ENCODE measurements around the gene DLGAP3. TPM values are rescaled to one million over a fixed set of nuclear protein-coding genes. Genes with fewer than 3 reads are reported as not detected.

The DLGAP3 gene
- polyA plus RNA-seq, 4 donors: 0.18 to 0.39 (median 0.27) TPM; not detected in 1

DNA sequence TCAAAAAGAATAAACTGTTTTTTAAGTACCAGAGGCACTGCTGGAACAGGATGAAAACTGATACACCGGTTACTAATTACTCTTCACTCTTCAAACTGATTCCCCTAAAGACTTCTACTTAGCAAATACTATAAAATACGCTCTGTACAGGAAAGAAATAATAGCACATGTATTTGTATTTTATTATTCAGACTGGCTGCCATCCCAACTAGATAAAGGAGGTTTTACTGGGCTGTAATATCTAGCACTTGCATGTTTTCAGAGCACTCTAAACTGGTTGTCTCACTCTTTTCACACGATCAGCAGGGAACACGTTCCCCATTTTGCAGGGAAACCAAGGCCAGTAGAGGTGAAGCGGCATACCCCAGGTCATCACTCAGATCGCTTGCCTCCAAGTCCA lies 79.1 kb downstream of the DLGAP3 start:
- Histone ChIP-seq H3K4me1 (ENCODE audit: control insufficient read depth in 3 of 3, insufficient read depth in 2 of 3, low read depth in 1 of 3, low read length in 2 of 3) (peaks cover 0 to 6% (median 0%) of the 10 kb centered on the region in 3 donors), H3K4me3 (ENCODE audit: low read depth in 1 of 3, low read length in 3 of 3) (no peak overlapping the region), H3K27ac (ENCODE audit: low read depth in 1 of 3, low read length in 2 of 3) (no peak overlapping the region), H3K36me3 (ENCODE audit: control insufficient read depth in 3 of 3, insufficient read depth in 2 of 3, low read depth in 1 of 3, low read length in 3 of 3) (peaks cover 8 to 37% (median 9%) of the 10 kb centered on the region in 3 donors), H3K9me3 (ENCODE audit: control insufficient read depth in 2 of 2, insufficient read depth in 1 of 2, low read depth in 1 of 2, low read length in 1 of 2) (no peaks in the 10 kb centered on the region), H3K27me3 (ENCODE audit: control insufficient read depth in 3 of 3, insufficient read depth in 3 of 3, low read length in 3 of 3) (no peaks in the 10 kb centered on the region)
- FAIRE-seq (no peak), DNase-seq (no peak)
- WGBS, 3 donors: 32 to 73% (median 62%) methylated on average over 6 of the region's 6 CpGs

DNA sequence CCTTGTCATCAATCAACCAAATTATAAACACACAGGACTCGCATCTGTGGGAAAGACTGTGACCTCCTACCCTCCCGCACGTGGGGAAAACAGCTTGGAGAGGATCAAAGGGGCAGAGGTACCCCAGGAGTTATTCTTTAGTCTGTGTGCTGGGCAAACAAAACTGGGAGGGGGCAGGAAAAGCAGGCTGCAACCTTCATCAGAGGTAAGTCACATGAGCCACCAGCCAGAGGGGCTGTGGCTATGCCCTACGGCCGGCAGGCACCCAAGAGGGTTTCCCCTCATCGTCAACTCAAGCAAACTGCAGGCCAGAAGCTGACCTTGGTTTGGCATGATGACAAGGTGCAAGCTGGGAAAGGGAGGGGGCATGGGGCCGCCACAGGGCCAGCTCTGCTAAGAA lies 82.4 kb downstream of the DLGAP3 start:
- Histone ChIP-seq H3K9me3 (ENCODE audit: control insufficient read depth in 2 of 2, insufficient read depth in 1 of 2, low read depth in 1 of 2, low read length in 1 of 2) (no peaks in the 10 kb centered on the region), H3K36me3 (ENCODE audit: control insufficient read depth in 3 of 3, insufficient read depth in 2 of 3, low read depth in 1 of 3, low read length in 3 of 3) (peaks cover 0 to 20% (median 1%) of the 10 kb centered on the region in 3 donors), H3K4me1 (ENCODE audit: control insufficient read depth in 3 of 3, insufficient read depth in 2 of 3, low read depth in 1 of 3, low read length in 2 of 3) (peaks cover 0 to 24% (median 0%) of the 10 kb centered on the region in 3 donors), H3K4me3 (ENCODE audit: low read depth in 1 of 3, low read length in 3 of 3) (no peak overlapping the region), H3K27ac (ENCODE audit: low read depth in 1 of 3, low read length in 2 of 3) (no peak overlapping the region), H3K27me3 (ENCODE audit: control insufficient read depth in 3 of 3, insufficient read depth in 3 of 3, low read length in 3 of 3) (no peaks in the 10 kb centered on the region)
- FAIRE-seq (no peak), DNase-seq (no peak)
- 81 to 82% (median 81%) methylated on average over 7 of the region's 7 CpGs for WGBS, 3 donors

DNA sequence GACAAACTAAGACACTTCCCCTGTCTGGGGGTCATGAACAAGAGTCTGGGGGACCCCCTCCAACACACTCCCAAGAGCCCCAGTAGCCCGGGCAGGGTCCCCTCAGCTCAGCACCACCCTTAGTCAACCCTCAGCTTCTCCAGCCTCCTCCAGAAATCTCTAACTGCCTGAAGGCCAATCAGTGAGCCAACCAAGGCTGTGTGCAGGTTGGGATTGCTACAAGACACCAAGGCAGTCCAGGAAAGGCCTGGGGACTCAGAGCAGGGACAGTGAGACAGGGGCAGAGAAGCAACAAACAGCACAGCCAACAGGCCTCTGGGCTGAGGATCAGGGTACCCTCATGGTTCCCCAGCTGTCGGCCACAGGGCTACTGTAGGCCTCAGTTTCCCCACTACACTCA lies 83.2 kb downstream of the DLGAP3 start:
- no peak for DNase-seq
- H3K36me3 ChIP-seq (ENCODE audit: control insufficient read depth in 3 of 3, insufficient read depth in 2 of 3, low read depth in 1 of 3, low read length in 3 of 3): peaks cover 0 to 14% (median under 1%) of the 10 kb centered on the region in 3 donors
- no peak overlapping the region for H3K27ac ChIP-seq (ENCODE audit: low read depth in 1 of 3, low read length in 2 of 3)
- no peak overlapping the region for H3K4me3 ChIP-seq (ENCODE audit: low read depth in 1 of 3, low read length in 3 of 3)
- no peaks in the 10 kb centered on the region for H3K27me3 ChIP-seq (ENCODE audit: control insufficient read depth in 3 of 3, insufficient read depth in 3 of 3, low read length in 3 of 3)
- 94 to 97% (median 95%) methylated on average over 2 of the region's 2 CpGs for WGBS, 3 donors
- no peaks in the 10 kb centered on the region for H3K9me3 ChIP-seq (ENCODE audit: control insufficient read depth in 2 of 2, insufficient read depth in 1 of 2, low read depth in 1 of 2, low read length in 1 of 2)
- H3K4me1 ChIP-seq (ENCODE audit: control insufficient read depth in 3 of 3, insufficient read depth in 2 of 3, low read depth in 1 of 3, low read length in 2 of 3): peaks cover 0 to 31% (median 0%) of the 10 kb centered on the region in 3 donors
- no peak for FAIRE-seq

DNA sequence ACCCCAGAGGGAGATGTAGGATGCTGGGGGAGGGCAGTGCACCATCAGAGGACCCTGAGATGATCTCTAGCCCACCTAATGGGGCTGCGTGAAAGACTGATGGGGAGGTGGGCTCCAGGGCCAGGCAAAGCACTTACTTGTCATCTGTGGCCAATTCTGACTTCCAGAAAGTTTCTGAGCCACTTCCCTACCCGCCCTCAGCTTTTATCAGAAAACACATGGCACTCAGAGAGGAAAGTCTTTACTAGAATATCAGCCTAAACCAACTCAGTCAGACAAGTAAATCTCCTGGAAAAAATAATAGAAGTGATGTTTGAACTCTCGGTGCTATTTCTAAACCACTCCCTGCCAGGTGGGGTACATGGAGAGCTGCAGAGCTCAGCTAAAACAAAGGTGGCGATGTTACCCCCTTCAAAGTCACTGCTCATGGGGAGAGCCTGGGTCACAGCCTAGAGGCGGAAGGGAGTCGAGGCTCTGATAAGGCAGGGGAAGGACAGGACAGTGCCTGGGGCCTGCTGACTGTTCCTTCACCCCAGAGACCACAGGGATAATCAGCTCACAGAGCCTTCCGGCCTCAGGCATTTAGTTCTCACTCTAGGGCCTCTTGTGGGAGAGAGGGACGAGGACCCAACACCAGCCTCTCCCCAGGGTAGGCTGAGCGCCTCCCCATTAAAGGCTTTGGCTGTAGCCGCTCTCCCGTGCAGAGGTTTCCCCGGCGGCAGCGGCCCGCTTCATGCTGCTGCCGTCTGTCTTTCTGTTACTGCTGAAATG lies 84.1 kb downstream of the DLGAP3 start:
- Histone ChIP-seq H3K27ac (ENCODE audit: low read depth in 1 of 3, low read length in 2 of 3) (no peak overlapping the region), H3K27me3 (ENCODE audit: control insufficient read depth in 3 of 3, insufficient read depth in 3 of 3, low read length in 3 of 3) (no peaks in the 10 kb centered on the region), H3K9me3 (ENCODE audit: control insufficient read depth in 2 of 2, insufficient read depth in 1 of 2, low read depth in 1 of 2, low read length in 1 of 2) (no peaks in the 10 kb centered on the region), H3K4me1 (ENCODE audit: control insufficient read depth in 3 of 3, insufficient read depth in 2 of 3, low read depth in 1 of 3, low read length in 2 of 3) (peaks cover 0 to 31% (median 0%) of the 10 kb centered on the region in 3 donors), H3K36me3 (ENCODE audit: control insufficient read depth in 3 of 3, insufficient read depth in 2 of 3, low read depth in 1 of 3, low read length in 3 of 3) (peaks cover 0 to 10% (median 0%) of the 10 kb centered on the region in 3 donors), H3K4me3 (ENCODE audit: low read depth in 1 of 3, low read length in 3 of 3) (no peak overlapping the region)
- 81 to 89% (median 89%) methylated on average over 16 of the region's 16 CpGs for WGBS, 3 donors
- DNase-seq (no peak), FAIRE-seq (no peak)

DNA sequence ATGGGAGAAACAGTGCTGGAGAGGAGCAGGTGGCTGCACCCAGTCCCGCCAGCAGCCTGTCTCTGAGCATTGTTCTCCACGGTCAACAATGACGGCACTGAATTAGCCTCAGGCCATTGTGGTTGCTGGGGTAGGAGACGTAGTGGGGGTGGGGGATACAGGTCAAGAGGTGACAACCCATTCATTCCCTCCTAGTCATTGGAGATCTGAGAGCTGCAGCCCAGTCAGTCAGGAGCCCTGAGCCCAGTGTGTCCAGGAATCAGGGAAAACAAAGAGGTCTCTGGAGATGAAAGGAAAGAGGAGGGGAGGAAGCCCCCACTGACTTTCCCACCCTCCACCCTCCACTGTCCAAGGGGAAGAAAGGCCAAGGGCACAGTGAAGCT lies 85.2 kb downstream of the DLGAP3 start:
- Histone ChIP-seq H3K4me3 (ENCODE audit: low read depth in 1 of 3, low read length in 3 of 3) (no peak overlapping the region), H3K27ac (ENCODE audit: low read depth in 1 of 3, low read length in 2 of 3) (no peak overlapping the region), H3K27me3 (ENCODE audit: control insufficient read depth in 3 of 3, insufficient read depth in 3 of 3, low read length in 3 of 3) (no peaks in the 10 kb centered on the region), H3K4me1 (ENCODE audit: control insufficient read depth in 3 of 3, insufficient read depth in 2 of 3, low read depth in 1 of 3, low read length in 2 of 3) (peaks cover 0 to 31% (median 0%) of the 10 kb centered on the region in 3 donors), H3K9me3 (ENCODE audit: control insufficient read depth in 2 of 2, insufficient read depth in 1 of 2, low read depth in 1 of 2, low read length in 1 of 2) (no peaks in the 10 kb centered on the region), H3K36me3 (ENCODE audit: control insufficient read depth in 3 of 3, insufficient read depth in 2 of 3, low read depth in 1 of 3, low read length in 3 of 3) (peaks cover 0 to 14% (median 0%) of the 10 kb centered on the region in 3 donors)
- 74 to 91% (median 80%) methylated on average over 4 of the region's 4 CpGs for WGBS, 3 donors
- FAIRE-seq: no peak
- DNase-seq: no peak

DNA sequence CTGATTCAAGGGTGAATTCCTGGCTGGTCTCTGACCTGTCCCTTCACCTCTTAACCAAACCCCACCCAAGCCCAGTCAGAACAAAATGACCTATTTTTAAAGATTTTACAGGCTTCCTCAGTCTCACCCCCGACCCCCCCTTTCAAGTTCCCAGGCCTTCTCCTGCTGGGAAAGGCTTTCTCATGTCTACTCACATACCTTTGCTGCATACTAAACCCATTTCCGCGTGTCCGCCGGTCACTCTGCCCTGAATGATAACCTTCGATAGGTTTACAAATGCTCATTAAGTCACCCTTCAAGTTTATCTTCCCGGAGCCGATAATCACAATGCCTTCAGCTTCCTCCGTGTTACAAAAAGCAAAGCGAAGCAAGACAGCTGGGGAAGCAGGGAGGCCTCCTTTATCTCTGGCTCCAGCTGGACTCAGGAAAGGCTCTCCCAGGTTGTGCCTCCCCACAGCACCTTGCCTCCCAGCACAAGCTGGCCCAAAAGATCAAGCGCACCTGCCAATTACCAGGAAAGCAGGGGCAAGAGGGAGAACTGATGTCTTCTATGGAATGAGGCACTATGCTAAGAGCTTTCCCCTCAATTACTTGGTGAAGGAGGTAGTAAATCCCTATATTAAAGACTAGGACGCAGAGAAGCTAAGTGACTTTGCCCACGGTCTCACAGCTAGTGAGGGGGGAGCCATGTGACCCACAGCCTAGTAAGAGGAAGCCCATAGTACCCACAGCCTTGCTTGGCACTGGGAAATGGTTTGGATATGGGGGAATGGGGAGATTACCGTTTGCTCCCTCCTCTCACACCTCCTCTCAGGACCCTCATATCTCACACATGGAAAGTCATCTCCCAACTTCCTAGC lies 85.8 kb downstream of the DLGAP3 start:
- H3K4me1 ChIP-seq (ENCODE audit: control insufficient read depth in 3 of 3, insufficient read depth in 2 of 3, low read depth in 1 of 3, low read length in 2 of 3): peaks cover 0 to 31% (median 0%) of the 10 kb centered on the region in 3 donors
- FAIRE-seq: no peak
- peak overlapping the region in 1 of 3 donors; percentile 32 for H3K27ac ChIP-seq (ENCODE audit: low read depth in 1 of 3, low read length in 2 of 3)
- no peaks in the 10 kb centered on the region for H3K27me3 ChIP-seq (ENCODE audit: control insufficient read depth in 3 of 3, insufficient read depth in 3 of 3, low read length in 3 of 3)
- no peak for DNase-seq
- H3K36me3 ChIP-seq (ENCODE audit: control insufficient read depth in 3 of 3, insufficient read depth in 2 of 3, low read depth in 1 of 3, low read length in 3 of 3): peaks cover 0 to 12% (median 0%) of the 10 kb centered on the region in 3 donors
- no peak overlapping the region for H3K4me3 ChIP-seq (ENCODE audit: low read depth in 1 of 3, low read length in 3 of 3)
- H3K9me3 ChIP-seq (ENCODE audit: control insufficient read depth in 2 of 2, insufficient read depth in 1 of 2, low read depth in 1 of 2, low read length in 1 of 2): no peaks in the 10 kb centered on the region
- WGBS, 3 donors: 66 to 78% (median 75%) methylated on average over 14 of the region's 14 CpGs

DNA sequence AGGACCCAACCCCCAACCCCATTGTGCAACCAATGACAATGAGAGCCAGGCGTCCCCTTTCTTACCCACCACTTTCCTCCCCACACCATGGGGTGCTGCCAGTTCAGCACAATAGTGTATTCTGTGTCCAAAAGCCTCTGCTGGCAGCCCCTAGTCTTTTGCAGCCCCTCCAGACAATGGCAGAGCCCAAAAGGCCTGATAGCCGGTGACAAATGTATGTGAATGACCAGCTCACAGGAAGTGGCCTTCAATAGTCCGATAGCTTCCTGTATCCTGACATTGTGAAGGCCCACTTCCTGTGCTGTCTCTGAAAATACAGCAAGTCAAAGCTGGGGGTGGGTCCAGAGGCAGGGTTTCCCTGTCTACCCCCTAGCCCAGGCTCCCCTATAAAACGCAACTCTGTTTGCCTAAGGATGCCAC lies 86.5 kb downstream of the DLGAP3 start:
- DNase-seq (no peak), FAIRE-seq (no peak)
- no peak overlapping the region for H3K4me3 ChIP-seq (ENCODE audit: low read depth in 1 of 3, low read length in 3 of 3)
- WGBS, 3 donors: 74 to 90% (median 76%) methylated on average over 4 of the region's 4 CpGs
- no peaks in the 10 kb centered on the region for H3K27me3 ChIP-seq (ENCODE audit: control insufficient read depth in 3 of 3, insufficient read depth in 3 of 3, low read length in 3 of 3)
- H3K4me1 ChIP-seq (ENCODE audit: control insufficient read depth in 3 of 3, insufficient read depth in 2 of 3, low read depth in 1 of 3, low read length in 2 of 3): peaks cover 0 to 31% (median 0%) of the 10 kb centered on the region in 3 donors
- peaks cover 0 to 12% (median 0%) of the 10 kb centered on the region in 3 donors for H3K36me3 ChIP-seq (ENCODE audit: control insufficient read depth in 3 of 3, insufficient read depth in 2 of 3, low read depth in 1 of 3, low read length in 3 of 3)
- H3K27ac ChIP-seq (ENCODE audit: low read depth in 1 of 3, low read length in 2 of 3): no peak overlapping the region
- no peaks in the 10 kb centered on the region for H3K9me3 ChIP-seq (ENCODE audit: control insufficient read depth in 2 of 2, insufficient read depth in 1 of 2, low read depth in 1 of 2, low read length in 1 of 2)

DNA sequence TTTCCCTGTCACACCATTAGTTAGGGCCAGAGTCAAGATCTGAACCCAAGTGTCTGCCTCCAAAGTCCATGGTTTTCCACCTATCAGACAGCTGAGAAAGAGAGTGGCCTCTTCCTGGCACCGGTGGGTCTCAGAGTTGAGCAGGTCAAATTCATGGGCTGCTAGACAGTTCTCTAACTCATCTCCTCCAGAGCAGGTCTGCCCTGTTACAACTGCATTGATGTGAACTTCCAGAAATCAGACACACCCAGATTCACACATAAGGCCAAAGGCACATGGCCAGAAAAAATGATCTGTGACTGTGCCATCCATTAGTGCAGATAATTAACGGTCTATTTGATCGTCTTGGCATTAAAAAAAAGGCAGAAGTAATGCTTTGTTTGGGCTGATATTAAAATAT lies 87.4 kb downstream of the DLGAP3 start:
- FAIRE-seq: no peak
- WGBS, 3 donors: 45 to 56% (median 53%) methylated on average over 3 of the region's 3 CpGs

More for the DNA sequence above, 87.4 kb downstream of the DLGAP3 start:
- Histone ChIP-seq H3K36me3 (ENCODE audit: control insufficient read depth in 3 of 3, insufficient read depth in 2 of 3, low read depth in 1 of 3, low read length in 3 of 3) (peaks cover 0 to 9% (median 0%) of the 10 kb centered on the region in 3 donors), H3K9me3 (ENCODE audit: control insufficient read depth in 2 of 2, insufficient read depth in 1 of 2, low read depth in 1 of 2, low read length in 1 of 2) (no peaks in the 10 kb centered on the region), H3K27me3 (ENCODE audit: control insufficient read depth in 3 of 3, insufficient read depth in 3 of 3, low read length in 3 of 3) (no peaks in the 10 kb centered on the region), H3K4me1 (ENCODE audit: control insufficient read depth in 3 of 3, insufficient read depth in 2 of 3, low read depth in 1 of 3, low read length in 2 of 3) (peaks cover 0 to 26% (median 0%) of the 10 kb centered on the region in 3 donors), H3K4me3 (ENCODE audit: low read depth in 1 of 3, low read length in 3 of 3) (no peak overlapping the region), H3K27ac (ENCODE audit: low read depth in 1 of 3, low read length in 2 of 3) (no peak overlapping the region)
- DNase-seq: no peak

Data from small intestine (tissue), 7 donors.